Testis (tissue), 3 donors: Measurements from ENCODE around the gene CCL2. TPM values are rescaled to one million over a fixed set of nuclear protein-coding genes. Genes with fewer than 3 reads are reported as not detected.

Experiments
- DNase-seq: peaks from one replicate; pipeline ENCODE4 v3.0.0-alpha.2; 2019
- H3K27ac ChIP-seq, 2 donors: fragments of 200-600 bp; sonication (generic); one replicate each; pipeline ENCODE4 v1.5.1; 2019
- H3K27me3 ChIP-seq: fragments of 200-600 bp; sonication (generic); one replicate; pipeline ENCODE4 v1.5.1; 2019
- H3K36me3 ChIP-seq: fragments of 200-600 bp; sonication (generic); one replicate; pipeline ENCODE4 v1.5.1; 2017; ENCODE audit warnings: low read depth; ENCODE audit errors: missing control alignments
- H3K4me1 ChIP-seq: fragments of 200-600 bp; sonication (generic); one replicate; pipeline ENCODE4 v1.5.1; 2019
- H3K4me3 ChIP-seq, 2 donors: fragments of 200-600 bp; sonication (generic); one replicate each; pipeline ENCODE4 v1.5.1; 2017 to 2019
- H3K9me3 ChIP-seq: fragments of 200-600 bp; sonication (generic); one replicate; pipeline ENCODE4 v1.5.1; 2017
- CTCF ChIP-seq, 3 experiments: fragments of 450-650 bp in 2 of 3; fragments of 200-600 bp in 1 of 3; sonication (generic) in 1 of 3; IDR thresholded peaks; one replicate each; pipeline ENCODE4 v1.5.1; 2016 to 2019; ENCODE audit warnings: antibody characterized with exemption in 3 of 3, mild to moderate bottlenecking in 2 of 3, moderate library complexity in 1 of 3
- POLR2A ChIP-seq: fragments of 450-650 bp; IDR thresholded peaks from one replicate; pipeline ENCODE4 v1.6.1; 2017; ENCODE audit warnings: antibody characterized with exemption, mild to moderate bottlenecking, moderate library complexity
- WGBS, 2 donors: methylation state at CpG; one replicate each; pipeline ENCODE4 v1.1.5; 2018; 5-methylcytosine and 5-hydroxymethylcytosine counted together
- intact Hi-C: fragments of 100-400 bp; cut with DNase I; formaldehyde crosslinking; loops from one replicate; pipeline ENCODE4 v1.15.1; 2023; ENCODE audit warnings: low total_unique reads
- polyA plus RNA-seq: library from polyadenylated mRNA; stranded (reverse); fragments of 350-450 nt; fragmentation: Illumina TruSeq; extraction: RNeasy Lipid Tissue Mini Kit (QIAGEN cat#74804); gene quantifications from one replicate; pipeline ENCODE4 v1.2.3, GENCODE V29; 2014; ENCODE audit warnings: low read depth, low replicate concordance; ENCODE audit not compliant: insufficient read depth
- total RNA-seq, 2 donors: library from RNA; depleted of rRNA; stranded (reverse); fragments of >200 nt; gene quantifications; one replicate each; pipeline ENCODE4 v1.2.3, GENCODE V29; 2016

The CCL2 gene
- total and polyA plus RNA-seq, 3 donors from 2014 or later, result 1.0 to 35.8 (median 4.4) TPM

GRCh38 chr17:34227707-34228106 lies 27.4 kb upstream of the CCL2 start:
- no peaks in the 10 kb centered on the region for H3K27me3 ChIP-seq
- H3K4me3 ChIP-seq, result no peak overlapping the region
- intact Hi-C loops, result no loop called here
- H3K9me3 ChIP-seq, result no peaks in the 10 kb centered on the region
- TF ChIP-seq CTCF (IDR thresholded peaks at IDR 0.05), result no peak
- no peak for TF ChIP-seq POLR2A
- H3K27ac ChIP-seq, result no peak overlapping the region
- WGBS, 2 donors, result 81 to 93% methylated on average over 3 of the region's 3 CpGs
- no peak for DNase-seq
- H3K4me1 ChIP-seq, result no peaks in the 10 kb centered on the region
- H3K36me3 ChIP-seq, result no peaks in the 10 kb centered on the region

- Histone ChIP-seq H3K27ac (no peak overlapping the region), H3K4me1 (no peaks in the 10 kb centered on the region), H3K4me3 (no peak overlapping the region), H3K36me3 (no peaks in the 10 kb centered on the region), H3K9me3 (no peaks in the 10 kb centered on the region), H3K27me3 (no peaks in the 10 kb centered on the region)
- whole genome bisulfite sequencing, 2 donors, result 91 to 95% methylated on average over 4 of the region's 4 CpGs
- no peak for DNase-seq
- TF ChIP-seq CTCF (IDR thresholded peaks at IDR 0.05) (no peak), POLR2A (no peak)
- intact Hi-C loops, result no loop called here
Measured at GRCh38 chr17:34228781-34229180, 26.3 kb upstream of the CCL2 start.

GRCh38 chr17:34230342-34230741 lies 24.7 kb upstream of the CCL2 start:
- intact Hi-C loops, result no loop called here
- no peak overlapping the region for H3K4me3 ChIP-seq
- no peaks in the 10 kb centered on the region for H3K36me3 ChIP-seq
- no peaks in the 10 kb centered on the region for H3K9me3 ChIP-seq
- H3K4me1 ChIP-seq, result peaks cover 8% of the 10 kb centered on the region
- WGBS, 2 donors, result 88 to 90% methylated on average over 1 of the region's 1 CpG
- H3K27ac ChIP-seq, result no peak overlapping the region
- TF ChIP-seq CTCF (IDR thresholded peaks at IDR 0.05) (no peak), POLR2A (no peak)
- no peak for DNase-seq
- H3K27me3 ChIP-seq, result no peaks in the 10 kb centered on the region

GRCh38 chr17:34234616-34235015 lies 20.5 kb upstream of the CCL2 start:
- no peaks in the 10 kb centered on the region for H3K9me3 ChIP-seq
- peaks cover 30% of the 10 kb centered on the region for H3K4me1 ChIP-seq
- H3K27ac ChIP-seq, result peak overlapping the region in 1 of 2 donors; percentile 12
- DNase-seq, result no peak
- no peak for TF ChIP-seq CTCF (IDR thresholded peaks at IDR 0.05)
- no peak for TF ChIP-seq POLR2A
- 82 to 87% methylated on average over 2 to 3 of the region's 3 CpGs for WGBS, 2 donors
- H3K4me3 ChIP-seq, result no peak overlapping the region
- no peaks in the 10 kb centered on the region for H3K36me3 ChIP-seq
- intact Hi-C loops, result no loop called here
- no peaks in the 10 kb centered on the region for H3K27me3 ChIP-seq

GRCh38 chr17:34235389-34236028 lies 19.6 kb upstream of the CCL2 start:
- 35 to 36% methylated on average over 4 to 6 of the region's 6 CpGs for WGBS, 2 donors
- peak; percentile 84 for DNase-seq
- Histone ChIP-seq H3K4me3 (no peak overlapping the region), H3K27ac (peak overlapping the region in 1 of 2 donors; percentile 12), H3K4me1 (peaks cover 30% of the 10 kb centered on the region), H3K27me3 (no peaks in the 10 kb centered on the region), H3K9me3 (no peaks in the 10 kb centered on the region), H3K36me3 (no peaks in the 10 kb centered on the region)
- intact Hi-C loops, result no loop called here
- TF ChIP-seq CTCF (IDR thresholded peaks at IDR 0.05) (no peak), POLR2A (no peak)
